Measurements from ENCODE around the gene CEP43.
"Not testable (repeated sequence)": the region's sequence is repeated elsewhere in the genome, so short reads cannot be mapped to it uniquely, and the experiment has no call there.

The CEP43 gene

GRCh38 chr6:166999145-166999883 is at the start of gene CEP43:
Gene CEP43, plus strand, starts transcription at chr6:166999397. Its CDS starts 16 bp downstream, at chr6:166999413.
- peak; percentile 81 for DNase-seq

GRCh38 chr6:166949528-166950442 is 49.4 kb upstream of the CEP43 start:
- no peak for DNase-seq

GRCh38 chr6:166950443-166950821 is 48.8 kb upstream of the CEP43 start:
- no peak for DNase-seq

GRCh38 chr6:166950892-166951669 is 48.1 kb upstream of the CEP43 start:
- not testable (repeated sequence) for DNase-seq

- no peak for DNase-seq
Observed at GRCh38 chr6:166951670-166952060, 47.5 kb upstream of the CEP43 start.

GRCh38 chr6:166952121-166952520 is 47.1 kb upstream of the CEP43 start:
- DNase-seq = no peak

- no peak for DNase-seq
Observed at GRCh38 chr6:166952567-166953486, 46.4 kb upstream of the CEP43 start.

- DNase-seq = no peak
Observed at GRCh38 chr6:166954118-166954713, 45.0 kb upstream of the CEP43 start.

GRCh38 chr6:166955121-166955864 is 43.9 kb upstream of the CEP43 start:
- DNase-seq = no peak

GRCh38 chr6:166955865-166956443 is 43.2 kb upstream of the CEP43 start:
- no peak for DNase-seq

GRCh38 chr6:166956444-166957086 is 42.6 kb upstream of the CEP43 start, which contains the start of gene RNASET2:
Gene RNASET2, minus strand, starts transcription at chr6:166956550. Its CDS starts 368 bp downstream, at chr6:166956182.
- peak; percentile 67 for DNase-seq

GRCh38 chr6:166957087-166957804 is 42.0 kb upstream of the CEP43 start:
- no peak for DNase-seq

GRCh38 chr6:166957805-166958076 is 41.5 kb upstream of the CEP43 start:
- no peak for DNase-seq

GRCh38 chr6:166958926-166959861 is 40.0 kb upstream of the CEP43 start:
- no peak for DNase-seq

- no peak for DNase-seq
Observed at GRCh38 chr6:166959911-166960608, 39.1 kb upstream of the CEP43 start.

- DNase-seq = no peak
Observed at GRCh38 chr6:166960609-166960978, 38.6 kb upstream of the CEP43 start.

- DNase-seq = no peak
Observed at GRCh38 chr6:166966268-166966667, 32.9 kb upstream of the CEP43 start.
